Loucy (cell line): Measurements from ENCODE around the gene EFR3B.
"Not testable (repeated sequence)": the region's sequence is repeated elsewhere in the genome, so short reads cannot be mapped to it uniquely, and the experiment has no call there.

Source experiments
- H2AFZ ChIP-seq: fragments of 200-600 bp; sonication (generic); 2 replicates; pipeline ENCODE4 v1.6.0; 2016; ENCODE audit warnings: antibody characterized with exemption, mild to moderate bottlenecking, low read length, moderate library complexity
- H3F3A ChIP-seq: fragments of 200-600 bp; 2 replicates; pipeline ENCODE4 v1.6.0; 2016; ENCODE audit warnings: antibody characterized with exemption, low read depth, mild to moderate bottlenecking
- H3K27me3 ChIP-seq: fragments of 200-600 bp; sonication (generic); 2 replicates; pipeline ENCODE4 v1.6.1; 2014; ENCODE audit warnings: low read length, mild to moderate bottlenecking; ENCODE audit not compliant: insufficient read depth, poor library complexity, severe bottlenecking
- H3K36me3 ChIP-seq: fragments of 200-600 bp; sonication (generic); 2 replicates; pipeline ENCODE4 v1.6.1; 2016; ENCODE audit warnings: low read length; ENCODE audit not compliant: insufficient read depth
- H3K4me1 ChIP-seq: fragments of 200-600 bp; sonication (generic); 2 replicates; pipeline ENCODE4 v1.5.1; 2014; ENCODE audit warnings: low read length, mild to moderate bottlenecking; ENCODE audit not compliant: insufficient read depth, poor library complexity, severe bottlenecking
- H3K4me2 ChIP-seq: fragments of 200-600 bp; sonication (generic); 2 replicates; pipeline ENCODE4 v1.6.0; 2014; ENCODE audit warnings: antibody characterized with exemption, low read length, low read depth, mild to moderate bottlenecking; ENCODE audit not compliant: poor library complexity, severe bottlenecking
- H3K4me3 ChIP-seq: fragments of 200-600 bp; sonication (generic); 2 replicates; pipeline ENCODE4 v1.5.1; 2014; ENCODE audit warnings: low read length, mild to moderate bottlenecking, mixed read lengths; ENCODE audit not compliant: poor library complexity, severe bottlenecking
- H3K79me2 ChIP-seq: fragments of 200-600 bp; sonication (generic); 2 replicates; pipeline ENCODE4 v1.6.1; 2014; ENCODE audit warnings: low read length; ENCODE audit not compliant: insufficient read depth
- H3K9ac ChIP-seq: fragments of 200-600 bp; sonication (generic); 2 replicates; pipeline ENCODE4 v1.6.0; 2014; ENCODE audit warnings: mild to moderate bottlenecking, low read depth, low read length, moderate library complexity; ENCODE audit not compliant: poor library complexity, severe bottlenecking
- H3K9me2 ChIP-seq: fragments of 200-600 bp; sonication (generic); replicated peaks from 2 replicates; pipeline ENCODE4 v1.6.1; 2016; ENCODE audit warnings: low read depth, low read length, mixed read lengths
- H3K9me3 ChIP-seq: fragments of 200-600 bp; sonication (generic); 2 replicates; pipeline ENCODE4 v1.6.1; 2014; ENCODE audit warnings: mild to moderate bottlenecking, antibody characterized with exemption, low read length, low read depth; ENCODE audit not compliant: insufficient read depth
- H4K20me1 ChIP-seq: fragments of 200-600 bp; sonication (generic); 2 replicates; pipeline ENCODE4 v1.6.0; 2014; ENCODE audit warnings: antibody characterized with exemption, low read length, mild to moderate bottlenecking; ENCODE audit not compliant: insufficient read depth, poor library complexity, severe bottlenecking
- EZH2phosphoT487 ChIP-seq: fragments of 200-600 bp; IDR thresholded peaks from 2 replicates; pipeline ENCODE4 v1.6.1; 2018; ENCODE audit warnings: antibody characterized with exemption, mild to moderate bottlenecking, moderate library complexity, borderline replicate concordance
- TF ChIP-seq, protein P1 (sequence below): fragments of 200-600 bp; sonication (generic); conservative IDR thresholded peaks from 2 replicates; pipeline ENCODE4 v1.5.1; 2014; ENCODE audit warnings: mild to moderate bottlenecking, antibody characterized with exemption, low read length

The EFR3B gene

DNA sequence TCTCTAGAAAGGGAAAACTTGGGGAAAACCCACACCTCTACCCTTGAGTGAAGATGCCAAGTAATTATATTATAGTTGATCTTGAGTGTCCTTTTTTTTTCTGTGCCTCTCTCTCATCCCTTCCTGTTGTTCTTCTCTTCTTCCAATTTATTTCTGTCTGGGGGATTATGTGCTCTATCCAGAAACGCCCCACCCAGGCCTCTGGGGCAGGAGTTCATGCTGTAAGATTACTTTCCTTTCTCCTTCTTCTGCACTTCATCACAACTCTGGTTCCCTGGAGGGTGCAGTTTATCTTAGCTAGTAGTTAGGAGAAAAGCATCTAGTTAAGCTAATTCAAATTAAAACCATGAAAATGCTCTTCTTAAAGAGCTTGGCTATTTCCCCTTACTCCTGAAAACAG is 39.8 kb upstream of the EFR3B start:
- Histone ChIP-seq H3K4me1 (no peaks in the 10 kb centered on the region), H4K20me1 (no peaks in the 10 kb centered on the region), H3K4me2 (no peak overlapping the region), H3F3A (no peaks in the 10 kb centered on the region), H2AFZ (no peak overlapping the region), H3K79me2 (no peaks in the 10 kb centered on the region), H3K9ac (no peak overlapping the region), H3K4me3 (no peak overlapping the region), H3K36me3 (no peaks in the 10 kb centered on the region), H3K27me3 (no peaks in the 10 kb centered on the region), H3K9me3 (no peaks in the 10 kb centered on the region), H3K9me2 (no peaks in the 10 kb centered on the region)
- TF ChIP-seq EZH2phosphoT487: no peak

DNA sequence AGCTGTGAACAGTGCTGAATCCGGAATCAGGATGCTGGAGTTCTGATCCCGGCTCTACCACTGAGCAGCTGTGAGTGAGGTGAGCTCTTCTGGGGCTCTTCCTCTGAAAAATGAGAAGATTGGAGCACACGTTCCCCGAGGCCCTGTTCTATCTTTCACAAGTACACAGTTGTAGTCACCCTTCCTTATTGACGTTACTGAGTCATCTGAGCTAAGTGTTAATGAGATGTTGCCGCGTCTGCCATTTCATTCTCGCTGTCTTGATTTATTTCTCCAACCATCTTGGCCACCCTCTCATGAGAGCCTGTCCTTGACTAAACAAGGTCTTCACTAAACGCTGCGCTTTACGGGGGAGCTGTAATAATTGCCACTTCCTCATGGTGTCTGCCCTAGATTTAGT is 31.9 kb upstream of the EFR3B start:
- H2AFZ ChIP-seq: no peak overlapping the region
- H3K4me2 ChIP-seq: no peak overlapping the region

GRCh38 chr2:25011342-25011741 is 30.5 kb upstream of the EFR3B start:
- not testable (repeated sequence) for H3K79me2 ChIP-seq, H3K9me2 ChIP-seq, H3K27me3 ChIP-seq, H3F3A ChIP-seq, H2AFZ ChIP-seq, H3K9me3 ChIP-seq, H3K9ac ChIP-seq, H3K4me1 ChIP-seq, H4K20me1 ChIP-seq, H3K4me2 ChIP-seq, H3K4me3 ChIP-seq, H3K36me3 ChIP-seq

More for the DNA sequence above, 31.9 kb upstream of the EFR3B start:
- TF ChIP-seq, protein P1, sequence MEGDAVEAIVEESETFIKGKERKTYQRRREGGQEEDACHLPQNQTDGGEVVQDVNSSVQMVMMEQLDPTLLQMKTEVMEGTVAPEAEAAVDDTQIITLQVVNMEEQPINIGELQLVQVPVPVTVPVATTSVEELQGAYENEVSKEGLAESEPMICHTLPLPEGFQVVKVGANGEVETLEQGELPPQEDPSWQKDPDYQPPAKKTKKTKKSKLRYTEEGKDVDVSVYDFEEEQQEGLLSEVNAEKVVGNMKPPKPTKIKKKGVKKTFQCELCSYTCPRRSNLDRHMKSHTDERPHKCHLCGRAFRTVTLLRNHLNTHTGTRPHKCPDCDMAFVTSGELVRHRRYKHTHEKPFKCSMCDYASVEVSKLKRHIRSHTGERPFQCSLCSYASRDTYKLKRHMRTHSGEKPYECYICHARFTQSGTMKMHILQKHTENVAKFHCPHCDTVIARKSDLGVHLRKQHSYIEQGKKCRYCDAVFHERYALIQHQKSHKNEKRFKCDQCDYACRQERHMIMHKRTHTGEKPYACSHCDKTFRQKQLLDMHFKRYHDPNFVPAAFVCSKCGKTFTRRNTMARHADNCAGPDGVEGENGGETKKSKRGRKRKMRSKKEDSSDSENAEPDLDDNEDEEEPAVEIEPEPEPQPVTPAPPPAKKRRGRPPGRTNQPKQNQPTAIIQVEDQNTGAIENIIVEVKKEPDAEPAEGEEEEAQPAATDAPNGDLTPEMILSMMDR: no peak
- no peak for TF ChIP-seq EZH2phosphoT487
- Histone ChIP-seq H3K4me1 (no peaks in the 10 kb centered on the region), H3K9ac (no peak overlapping the region), H3K9me2 (no peaks in the 10 kb centered on the region), H3K36me3 (no peaks in the 10 kb centered on the region), H3F3A (no peaks in the 10 kb centered on the region), H3K79me2 (no peaks in the 10 kb centered on the region), H3K4me3 (no peak overlapping the region), H4K20me1 (no peaks in the 10 kb centered on the region), H3K9me3 (no peaks in the 10 kb centered on the region), H3K27me3 (no peaks in the 10 kb centered on the region)

DNA sequence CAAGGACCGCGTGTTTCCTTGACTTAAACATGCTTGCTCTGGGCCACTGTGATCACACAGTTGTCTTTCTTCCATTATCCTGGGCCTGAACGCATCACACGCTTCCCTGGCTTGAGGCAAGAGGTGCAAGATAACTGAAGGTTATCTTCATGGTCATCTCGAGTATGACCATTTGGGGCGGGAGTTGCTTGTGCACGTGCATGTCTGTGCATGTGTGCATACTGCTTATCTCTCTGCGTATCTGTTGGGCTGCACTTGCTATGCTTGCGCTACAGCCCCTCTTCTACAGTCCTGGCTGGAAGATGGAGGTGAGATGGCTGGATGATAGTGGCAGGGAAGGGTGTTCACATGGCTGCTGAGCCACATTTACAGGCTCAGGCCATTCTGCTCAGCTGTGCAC is 27.2 kb upstream of the EFR3B start:
- Histone ChIP-seq H3K9me3 (no peaks in the 10 kb centered on the region), H3F3A (no peaks in the 10 kb centered on the region), H3K9ac (no peak overlapping the region), H2AFZ (no peak overlapping the region), H3K4me3 (no peak overlapping the region), H3K9me2 (no peaks in the 10 kb centered on the region), H3K4me1 (no peaks in the 10 kb centered on the region), H3K4me2 (no peak overlapping the region), H4K20me1 (no peaks in the 10 kb centered on the region), H3K27me3 (no peaks in the 10 kb centered on the region), H3K79me2 (no peaks in the 10 kb centered on the region), H3K36me3 (no peaks in the 10 kb centered on the region)
- TF ChIP-seq, protein P1: no peak
- no peak for TF ChIP-seq EZH2phosphoT487
